HS-27A (cell line): ENCODE results near the gene CALML4.
"Not testable (repeated sequence)": the region's sequence is repeated elsewhere in the genome, so short reads cannot be mapped to it uniquely, and the experiment has no call there.

Experiments
- DNase-seq: peaks from one replicate; pipeline ENCODE4 v3.0.0-alpha.2; 2012; ENCODE audit warnings: low read depth, missing footprints

The CALML4 gene

GRCh38 chr15:68224546-68225250 lies 19.6 kb upstream of the CALML4 start:
- no peak for DNase-seq

GRCh38 chr15:68224108-68224507 lies 19.0 kb upstream of the CALML4 start:
- no peak for DNase-seq

- no peak for DNase-seq
Observed at GRCh38 chr15:68223171-68223570, 18.0 kb upstream of the CALML4 start.

- DNase-seq: not testable (repeated sequence)
Observed at GRCh38 chr15:68222432-68222743, 17.3 kb upstream of the CALML4 start.

GRCh38 chr15:68221530-68222431 lies 16.6 kb upstream of the CALML4 start:
- DNase-seq: not testable (repeated sequence)

- no peak for DNase-seq
Observed at GRCh38 chr15:68220967-68221366, 15.8 kb upstream of the CALML4 start.

GRCh38 chr15:68220489-68220888 lies 15.4 kb upstream of the CALML4 start:
- DNase-seq: no peak

- no peak for DNase-seq
Observed at GRCh38 chr15:68218847-68219798, 14.0 kb upstream of the CALML4 start.

- no peak for DNase-seq
Observed at GRCh38 chr15:68218331-68218730, 13.2 kb upstream of the CALML4 start.

GRCh38 chr15:68217341-68217740 lies 12.2 kb upstream of the CALML4 start:
- no peak for DNase-seq

GRCh38 chr15:68214838-68215254 lies 9.7 kb upstream of the CALML4 start:
- no peak for DNase-seq

- DNase-seq: no peak
Observed at GRCh38 chr15:68213991-68214837, 9.1 kb upstream of the CALML4 start.

GRCh38 chr15:68213491-68213845 lies 8.3 kb upstream of the CALML4 start:
- not testable (repeated sequence) for DNase-seq

GRCh38 chr15:68211656-68212320 lies 6.7 kb upstream of the CALML4 start:
- DNase-seq: no peak

- no peak for DNase-seq
Observed at GRCh38 chr15:68210821-68211655, 5.9 kb upstream of the CALML4 start.

GRCh38 chr15:68210409-68210756 lies 5.3 kb upstream of the CALML4 start:
- no peak for DNase-seq

- DNase-seq: no peak
Observed at GRCh38 chr15:68209735-68210408, 4.7 kb upstream of the CALML4 start.

- DNase-seq: no peak
Observed at GRCh38 chr15:68209272-68209671, 4.1 kb upstream of the CALML4 start.

GRCh38 chr15:68208636-68209240 lies 3.6 kb upstream of the CALML4 start:
- DNase-seq: no peak
